Neural progenitor cell (in vitro differentiated cells): Measurements from ENCODE around the gene PAX5.

Source experiments
- CTCF ChIP-seq: fragments of 200-600 bp; sonication (generic); IDR thresholded peaks from 2 replicates; pipeline ENCODE4 v1.5.1; 2017; ENCODE audit warnings: antibody characterized with exemption, mild to moderate bottlenecking
- EZH2 ChIP-seq: fragments of 200-600 bp; sonication (generic); IDR thresholded peaks from 2 replicates; pipeline ENCODE4 v1.6.1; 2017; ENCODE audit warnings: antibody characterized with exemption, mild to moderate bottlenecking, moderate library complexity
- EZH2phosphoT487 ChIP-seq: fragments of 200-600 bp; sonication (generic); IDR thresholded peaks from 2 replicates; pipeline ENCODE4 v1.6.1; 2017; ENCODE audit warnings: antibody characterized with exemption

GRCh38 chr9:36816371-36816770 is 217.7 kb downstream of the PAX5 start:
- no peak for TF ChIP-seq CTCF
- TF ChIP-seq EZH2: no peak
- no peak for TF ChIP-seq EZH2phosphoT487
